Daoy (cell line): ENCODE measurements around the gene LYPD6B. TPM values are rescaled to one million over a fixed set of nuclear protein-coding genes. Genes with fewer than 3 reads are reported as not detected.
A peak's percentile ranks its signal among the peaks of the same experiment; 100 is the strongest.

ENCODE experiments used
- DNase-seq: peaks from one replicate; pipeline ENCODE4 v3.0.0-alpha.2; 2015; ENCODE audit warnings: low read depth
- total RNA-seq: library from RNA; depleted of rRNA; stranded (reverse); fragments of >200 nt; shearing (Covaris generic); gene quantifications from 2 replicates; pipeline ENCODE4 v1.2.3, GENCODE V29; 2014

The LYPD6B gene
- total RNA-seq, 1 experiment from 2014 or later, result 10.2 TPM

GRCh38 chr2:149075853-149076252, 37.4 kb downstream of the LYPD6B start:
- DNase-seq, result peak; percentile 45

DNA sequence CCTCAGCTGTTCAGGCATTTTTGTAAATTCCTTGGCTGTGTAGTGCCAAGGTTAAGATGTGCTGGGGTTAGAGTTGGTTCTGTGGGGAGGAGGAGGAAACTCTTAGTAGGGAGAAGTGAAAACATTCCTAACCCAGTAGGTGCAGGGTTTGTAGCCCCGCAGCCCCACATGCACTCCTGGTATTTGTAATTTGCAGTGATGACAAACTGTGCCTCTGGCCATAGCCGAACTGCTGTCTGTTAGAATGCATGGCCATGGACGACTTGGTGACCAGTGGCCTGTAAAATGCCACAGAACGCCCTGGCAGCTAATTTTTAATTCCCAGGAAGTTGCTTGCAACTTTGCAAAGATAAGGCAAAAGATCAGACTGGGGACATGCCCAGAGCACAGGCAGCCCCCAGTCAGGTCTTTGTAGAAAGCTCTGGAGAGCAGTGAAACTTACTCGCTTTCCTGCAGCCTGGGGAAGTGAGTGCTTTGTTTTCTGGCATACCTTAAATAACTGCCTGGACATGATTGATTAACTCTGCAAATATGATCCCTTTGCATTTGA, 38.4 kb downstream of the LYPD6B start:
- peak; percentile 41 for DNase-seq

DNA sequence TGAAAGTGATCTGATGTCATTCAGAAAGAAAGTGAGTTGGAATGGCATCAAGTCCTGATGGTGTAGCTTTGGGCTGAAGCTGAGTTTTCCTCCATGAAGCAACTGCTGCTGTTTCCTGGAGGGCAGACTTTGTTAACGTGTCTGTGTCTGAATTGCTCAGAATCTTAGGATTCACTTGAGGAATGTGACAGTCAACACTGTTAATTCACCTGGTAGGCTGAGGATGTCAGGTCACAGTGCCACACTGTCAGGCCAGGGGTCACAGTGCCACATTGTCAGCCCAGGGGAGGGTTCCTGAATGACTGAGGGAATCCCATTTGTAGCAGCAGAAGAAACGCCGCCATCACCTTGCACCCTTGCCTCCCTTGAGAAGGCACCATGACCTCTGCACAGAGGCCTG, 39.4 kb downstream of the LYPD6B start:
- no peak for DNase-seq

GRCh38 chr2:149080099-149080498, 41.6 kb downstream of the LYPD6B start:
- peak; percentile 69 for DNase-seq

DNA sequence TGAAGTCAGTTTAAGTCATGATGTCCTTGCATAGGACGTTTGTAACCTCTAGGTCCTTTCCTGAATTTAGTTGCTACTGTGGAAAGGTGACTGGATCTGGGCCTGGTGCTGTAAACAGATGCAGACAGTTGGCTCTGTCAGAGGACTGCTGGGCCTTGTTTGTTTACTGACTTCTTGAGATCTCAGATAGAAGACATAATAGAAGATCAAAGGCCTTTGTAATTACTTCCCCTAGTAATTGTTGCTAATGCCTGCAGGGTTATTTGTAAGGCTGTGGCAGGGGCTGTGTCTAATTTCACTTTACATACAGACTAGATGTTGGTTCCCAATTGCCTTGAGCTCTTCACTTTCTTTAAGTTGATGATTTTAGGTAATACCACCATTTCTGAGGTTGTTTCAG, 42.5 kb downstream of the LYPD6B start:
- DNase-seq, result no peak

- DNase-seq, result no peak
These were observed 43.6 kb downstream of the LYPD6B start for GRCh38 chr2:149082079-149082478.

- no peak for DNase-seq
These were observed 44.2 kb downstream of the LYPD6B start for GRCh38 chr2:149082735-149083134.

DNA sequence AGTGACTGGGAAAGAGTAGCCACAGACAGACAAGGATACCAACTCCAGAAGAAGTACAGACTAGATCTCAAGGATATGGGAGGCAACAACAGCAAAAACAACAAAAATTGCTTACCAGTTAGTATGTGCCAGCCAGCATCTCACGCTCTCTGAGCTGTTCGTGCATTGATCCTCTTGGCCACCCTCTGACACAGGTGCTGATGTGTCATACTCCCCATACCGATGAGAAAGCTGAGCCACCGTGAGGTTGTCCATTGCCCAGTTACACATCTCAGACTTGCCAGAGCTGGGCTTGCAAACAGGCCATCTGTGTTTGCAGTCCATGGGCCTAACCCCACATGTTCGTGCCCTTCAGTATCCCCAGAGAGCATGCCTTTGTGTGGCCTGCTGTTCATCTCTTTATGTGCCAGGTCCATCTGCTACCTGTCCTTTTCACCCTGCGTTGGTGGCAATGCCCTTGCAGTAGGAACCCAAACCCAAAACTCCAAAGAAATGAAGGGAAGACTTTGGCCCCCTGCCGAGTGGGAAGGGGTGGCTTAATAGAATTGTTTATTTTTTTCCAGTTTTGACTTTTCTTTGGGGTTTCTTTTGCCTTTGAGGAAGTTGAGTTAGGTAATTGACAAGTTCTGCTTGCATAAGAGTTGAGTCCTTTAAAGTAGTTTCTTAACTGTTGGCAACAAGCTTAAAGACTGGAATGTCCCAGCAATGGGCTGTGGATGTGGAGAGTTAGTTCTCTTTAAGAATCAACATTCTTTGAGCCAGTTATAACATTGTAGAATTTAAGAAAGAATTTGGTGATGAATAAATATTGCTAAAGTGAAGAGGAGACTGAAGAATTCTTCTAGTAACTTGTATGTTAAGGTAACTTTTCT, 46.7 kb downstream of the LYPD6B start:
- no peak for DNase-seq

- DNase-seq, result no peak
These were observed 49.3 kb downstream of the LYPD6B start for GRCh38 chr2:149087751-149088150.

DNA sequence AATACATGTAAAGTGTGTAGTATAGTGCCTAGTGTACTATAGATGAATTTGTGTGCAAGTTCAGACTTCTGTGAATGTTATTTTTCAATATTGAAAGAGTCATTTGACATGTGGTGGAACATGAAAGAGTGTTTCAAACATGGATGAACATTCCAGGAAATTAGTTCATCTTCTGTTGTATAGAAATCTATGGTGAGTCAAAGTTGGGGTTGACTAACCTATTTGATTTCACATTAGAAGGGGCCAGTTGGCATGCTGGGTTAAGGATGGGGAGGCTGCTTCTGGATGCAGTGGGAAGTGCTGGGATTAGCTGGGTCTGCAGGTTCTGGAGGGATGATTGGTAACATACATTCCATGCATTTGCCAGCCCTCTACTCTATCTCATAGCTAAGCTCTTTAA, 50.6 kb downstream of the LYPD6B start:
- no peak for DNase-seq

DNA sequence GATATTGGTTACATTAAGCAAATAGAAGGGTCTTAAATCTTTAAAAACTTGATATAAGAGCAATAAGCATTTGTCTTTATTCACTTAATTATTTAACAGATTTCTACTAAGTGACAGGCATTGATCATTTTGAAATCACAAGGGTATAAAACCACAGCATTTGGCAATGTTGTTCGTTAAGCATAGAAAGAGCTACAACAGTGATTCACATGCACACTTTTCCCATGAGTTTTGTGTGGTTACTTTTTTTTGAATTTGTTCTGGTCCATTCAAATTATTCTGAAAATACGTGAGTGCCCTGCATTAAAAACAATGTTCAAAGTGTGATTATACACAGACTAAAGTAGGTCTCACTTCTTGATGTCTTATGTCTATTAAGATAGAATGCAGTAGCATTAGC, 52.2 kb downstream of the LYPD6B start:
- DNase-seq, result no peak

GRCh38 chr2:149093579-149093978, 55.1 kb downstream of the LYPD6B start:
- DNase-seq, result no peak

DNA sequence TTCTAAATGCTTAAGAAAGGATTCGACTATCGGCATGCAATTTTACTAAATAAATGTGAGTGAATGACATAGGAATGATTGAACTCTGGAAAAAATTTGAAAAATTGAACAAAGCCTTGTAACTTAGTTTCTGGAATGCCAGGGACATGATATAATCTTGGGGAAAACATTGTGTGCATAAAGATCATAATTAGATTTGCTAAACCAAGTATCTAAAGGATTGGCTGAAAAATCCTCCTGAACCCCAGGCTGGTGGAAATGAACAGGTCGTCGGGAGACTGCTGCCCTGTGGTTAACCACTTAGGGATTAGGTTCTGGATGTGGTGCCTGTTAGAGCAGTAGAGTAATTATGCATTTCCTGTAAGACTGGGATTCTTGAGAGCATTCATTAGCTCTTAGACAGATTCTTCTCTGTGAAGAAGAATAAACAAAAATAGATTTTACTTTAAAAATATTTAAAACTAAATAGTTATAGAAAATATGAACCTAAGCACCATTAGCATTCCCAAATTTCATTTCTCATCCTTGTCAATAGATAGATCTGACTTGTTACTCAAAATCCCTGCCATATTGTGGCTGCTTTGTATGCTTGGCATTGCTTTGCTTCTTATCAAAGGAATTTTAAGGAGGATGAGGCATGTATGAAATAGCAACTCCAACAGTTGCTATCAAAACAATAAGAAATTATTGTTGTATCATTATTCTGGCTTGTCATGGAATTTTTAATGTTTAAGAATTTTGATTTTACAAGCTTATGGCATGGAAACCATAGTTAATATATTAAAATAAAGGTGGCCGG, 55.9 kb downstream of the LYPD6B start:
- DNase-seq, result peak; percentile 78

DNA sequence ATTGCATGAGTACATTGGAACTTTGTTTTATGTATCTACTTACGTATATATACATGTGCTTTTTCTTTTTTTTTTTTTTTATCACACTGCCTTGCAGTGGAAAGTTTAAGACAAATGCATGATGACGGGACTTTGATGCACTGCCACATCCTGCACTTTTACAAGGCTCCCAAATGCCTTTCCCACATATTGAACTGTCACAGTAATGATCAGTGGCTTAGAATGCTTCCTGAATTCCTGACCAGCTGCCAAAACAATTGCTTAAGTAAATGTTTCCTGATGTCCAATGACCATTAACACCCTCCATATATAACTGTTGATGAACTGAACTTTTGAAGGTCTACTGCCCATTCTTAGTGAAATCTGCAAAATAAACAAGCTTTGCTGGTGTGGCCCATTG, 60.2 kb downstream of the LYPD6B start:
- DNase-seq, result peak; percentile 57

DNA sequence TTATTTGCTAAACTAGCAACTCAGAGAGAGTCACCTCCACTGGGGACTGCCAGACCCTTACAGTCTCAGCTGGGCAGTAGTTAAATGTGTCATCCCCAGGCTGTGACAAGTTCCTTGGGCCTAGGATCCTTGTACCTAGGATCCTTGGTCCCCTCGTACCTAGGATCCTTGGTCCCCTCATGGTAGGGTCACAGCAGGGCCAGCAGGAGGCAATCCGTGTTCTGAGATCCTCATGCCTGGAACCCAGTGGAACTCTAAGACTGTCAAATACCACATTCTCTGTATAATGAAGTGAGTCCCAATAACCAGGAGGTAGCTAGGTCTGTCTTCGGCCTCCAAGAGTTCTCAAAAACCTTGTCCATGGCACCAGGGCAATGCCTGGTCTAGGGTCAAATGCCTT, 60.8 kb downstream of the LYPD6B start:
- no peak for DNase-seq

DNA sequence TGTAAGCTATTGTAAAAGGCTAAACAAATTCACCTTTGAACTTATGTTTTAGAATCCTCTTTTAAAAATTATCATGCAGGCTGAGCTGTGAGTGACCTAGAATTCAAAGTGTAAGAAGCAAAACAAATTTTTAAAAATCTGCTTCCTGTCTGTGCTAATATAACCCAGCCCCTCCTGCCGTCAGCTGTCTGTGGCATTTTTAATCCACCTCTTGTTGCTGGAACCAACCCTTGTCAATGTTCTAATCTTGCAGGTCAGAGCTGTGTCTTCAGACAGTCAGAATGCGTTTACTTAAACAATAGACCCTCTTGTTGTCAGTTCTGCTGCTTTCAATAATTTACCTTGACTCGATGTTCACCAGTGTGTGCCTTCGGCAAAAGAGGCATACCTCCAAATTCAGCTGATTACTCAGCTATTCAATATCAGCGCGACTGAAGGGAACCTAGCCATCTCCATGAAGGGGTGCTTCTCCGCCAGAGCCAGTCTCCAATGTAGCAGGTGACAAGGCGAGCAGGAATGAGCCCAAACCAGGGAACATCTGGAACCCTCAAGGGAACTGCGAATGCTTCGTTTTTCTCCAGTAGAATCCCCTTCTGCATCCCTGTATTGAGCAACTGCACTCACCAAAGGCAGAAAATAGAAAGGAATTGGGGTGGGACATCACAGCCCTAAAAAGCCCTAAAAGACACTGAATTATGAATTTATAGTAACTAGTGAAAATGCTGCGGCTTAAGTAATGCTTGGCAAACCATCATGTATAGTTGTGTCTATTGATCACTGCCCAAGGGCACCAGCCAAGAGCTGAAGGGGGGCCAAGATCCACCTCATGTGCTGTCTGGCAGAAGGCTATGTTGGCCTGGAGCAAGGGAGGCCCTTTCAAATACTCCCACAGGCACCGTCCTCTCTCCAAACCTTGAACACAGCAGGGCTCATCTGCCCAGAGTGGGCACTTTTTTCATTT, 62.5 kb downstream of the LYPD6B start:
- DNase-seq, result no peak

DNA sequence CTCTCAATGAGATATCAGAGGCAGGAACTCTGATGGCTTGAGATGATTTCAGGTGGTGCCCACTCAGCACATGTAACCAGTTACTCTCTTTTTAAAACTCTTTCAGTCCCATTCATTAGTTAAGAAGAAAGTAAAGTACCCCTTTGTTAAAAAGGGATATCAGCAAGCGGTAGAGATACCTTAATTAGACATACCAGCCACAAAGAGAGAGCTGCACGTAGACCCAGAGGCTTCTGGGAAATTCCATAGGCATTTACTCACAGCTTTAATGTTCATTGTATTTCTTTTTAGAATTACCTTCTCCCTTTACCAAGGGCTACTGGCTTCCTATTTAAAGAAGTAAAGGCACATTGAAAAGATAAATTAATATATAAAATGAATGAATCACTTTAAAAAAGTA, 63.3 kb downstream of the LYPD6B start:
- no peak for DNase-seq

GRCh38 chr2:149103081-149103620, 64.7 kb downstream of the LYPD6B start:
- DNase-seq, result no peak

DNA sequence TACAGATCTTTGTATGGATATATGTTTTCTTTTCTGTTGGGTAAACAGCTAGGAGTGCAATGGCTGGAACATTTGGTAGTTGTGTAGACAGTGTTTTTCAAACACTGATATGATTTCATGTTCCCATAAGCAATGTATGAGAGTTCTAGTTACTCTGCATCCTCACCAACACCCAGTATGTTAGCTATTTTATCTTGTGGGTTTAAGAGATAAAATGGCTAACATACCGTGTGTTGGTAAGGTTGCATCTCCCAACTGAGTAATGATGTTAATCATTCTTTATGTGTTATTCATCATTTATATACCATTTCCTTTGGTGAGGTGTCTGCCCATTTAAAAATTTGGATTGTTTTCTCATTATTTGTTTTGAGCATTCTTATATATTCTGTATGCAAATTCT, 65.7 kb downstream of the LYPD6B start:
- no peak for DNase-seq

DNA sequence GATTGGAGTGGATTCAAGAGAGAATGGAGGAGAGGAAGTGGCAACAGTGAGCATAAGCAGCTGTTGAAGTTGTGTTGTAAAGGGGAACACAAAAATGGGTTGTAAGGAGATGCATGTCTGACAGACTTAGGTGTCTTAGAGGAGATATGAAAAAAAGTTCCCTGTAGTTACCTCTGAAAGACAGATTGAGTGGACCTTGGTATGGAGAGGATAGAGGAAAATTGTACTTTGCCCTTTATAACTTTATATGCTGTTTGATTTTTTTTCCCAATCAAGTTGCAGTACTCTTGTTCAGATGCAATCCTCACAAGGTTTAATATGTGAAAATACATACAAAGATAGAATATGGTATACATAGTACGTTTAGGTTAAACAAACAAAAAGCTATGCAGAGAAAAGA, 73.6 kb downstream of the LYPD6B start:
- no peak for DNase-seq

- DNase-seq, result no peak
These were observed 74.2 kb downstream of the LYPD6B start for GRCh38 chr2:149112713-149113112.
